ENCODE results near the gene PDX1.
"Not testable (repeated sequence)": the region's sequence is repeated elsewhere in the genome, so short reads cannot be mapped to it uniquely, and the experiment has no call there.

The PDX1 gene

GRCh38 chr13:27956576-27957300, 36.9 kb downstream of the PDX1 start:
- no peak for DNase-seq

GRCh38 chr13:27959976-27960361, 40.2 kb downstream of the PDX1 start:
- no peak for DNase-seq

GRCh38 chr13:27960362-27961226, 40.8 kb downstream of the PDX1 start:
- DNase-seq = no peak

GRCh38 chr13:27961227-27962085, 41.7 kb downstream of the PDX1 start:
- DNase-seq = no peak

- DNase-seq = no peak
These were observed 42.5 kb downstream of the PDX1 start for GRCh38 chr13:27962128-27962841.

DNA sequence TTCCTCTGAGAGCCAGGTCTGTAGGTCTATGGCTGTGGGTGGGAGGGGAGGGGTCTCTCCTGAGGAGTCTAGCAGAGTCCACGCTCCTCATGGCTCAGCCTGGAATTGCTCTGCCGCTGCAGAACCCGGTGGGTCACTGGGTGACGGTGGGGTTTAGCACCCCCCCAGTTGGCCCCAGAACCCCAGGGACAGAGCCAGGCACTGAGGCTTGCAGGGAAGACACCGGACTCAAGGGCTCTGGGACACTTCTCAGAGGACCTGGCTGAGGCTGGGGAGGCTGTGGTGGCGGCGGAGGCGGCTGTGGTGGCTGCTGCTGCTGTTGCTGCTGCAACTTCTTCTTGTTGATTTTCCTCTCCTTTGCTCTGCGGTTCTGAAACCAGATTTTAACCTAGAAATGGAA, 43.2 kb downstream of the PDX1 start:
- no peak for DNase-seq

DNA sequence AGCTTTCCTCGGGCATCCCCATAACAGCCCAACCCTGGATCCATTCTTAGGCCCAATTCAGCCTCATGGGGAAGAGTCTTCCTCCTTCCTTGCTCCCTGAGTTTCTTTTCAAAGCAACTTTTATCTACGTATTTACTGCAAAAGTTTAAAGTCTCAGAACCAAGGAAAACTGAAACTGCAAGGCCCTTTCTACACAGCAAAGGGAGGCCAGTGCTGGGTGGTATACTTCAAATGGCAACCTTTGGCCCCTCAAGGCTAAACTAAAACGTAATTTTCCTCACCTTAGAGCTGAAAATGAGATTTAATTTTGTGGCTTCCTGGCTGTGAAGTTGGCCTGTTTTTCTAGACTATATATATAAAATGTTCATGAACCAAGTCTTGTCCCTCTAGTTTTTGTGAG, 43.7 kb downstream of the PDX1 start:
- no peak for DNase-seq

DNA sequence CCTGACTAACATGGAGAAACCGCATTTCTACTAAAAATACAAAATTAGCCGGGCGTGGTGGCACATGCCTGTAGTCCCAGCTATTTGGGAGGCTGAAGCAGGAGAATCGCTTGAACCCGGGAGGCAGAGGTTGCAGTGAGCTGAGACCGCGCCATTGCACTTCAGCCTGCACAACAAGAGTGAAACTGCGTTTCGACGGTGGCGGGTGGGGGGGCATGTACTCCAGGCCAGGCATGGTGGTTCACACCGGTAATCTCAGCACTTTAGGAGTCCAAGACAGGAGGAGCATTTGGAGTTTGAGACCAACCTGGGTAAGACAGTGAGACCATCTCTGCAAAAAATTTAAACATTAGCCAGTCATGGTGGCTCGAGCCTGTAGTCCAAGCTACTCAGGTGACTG, 44.4 kb downstream of the PDX1 start:
- DNase-seq = not testable (repeated sequence)

DNA sequence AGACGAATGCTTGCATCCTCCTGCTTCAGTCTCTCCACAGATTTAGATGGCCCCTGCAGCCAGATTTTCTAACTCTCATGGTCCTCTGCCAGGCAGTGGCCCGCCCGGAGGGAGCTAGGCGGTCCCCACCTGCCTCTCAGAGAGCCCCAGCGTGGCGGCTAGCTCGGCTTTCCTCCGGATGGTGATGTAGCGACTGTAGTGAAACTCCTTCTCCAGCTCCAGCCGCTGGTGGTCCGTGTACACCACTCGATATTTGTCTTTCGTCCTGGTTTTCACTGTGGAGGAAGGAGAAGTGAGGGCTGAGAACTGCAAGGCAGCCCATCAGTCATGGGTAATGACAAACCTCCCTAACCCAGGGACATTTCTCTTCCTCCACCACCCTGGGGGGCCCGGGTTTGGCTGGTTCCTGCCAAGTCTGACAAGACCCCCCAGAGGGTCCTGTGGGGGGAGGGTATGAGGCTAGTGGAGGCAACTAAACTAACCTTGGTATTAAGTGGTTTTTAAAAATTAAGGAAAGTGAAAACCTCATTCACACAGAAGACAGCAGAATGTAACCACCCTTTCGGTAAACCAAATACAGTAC, 45.0 kb downstream of the PDX1 start:
- no peak for DNase-seq

DNA sequence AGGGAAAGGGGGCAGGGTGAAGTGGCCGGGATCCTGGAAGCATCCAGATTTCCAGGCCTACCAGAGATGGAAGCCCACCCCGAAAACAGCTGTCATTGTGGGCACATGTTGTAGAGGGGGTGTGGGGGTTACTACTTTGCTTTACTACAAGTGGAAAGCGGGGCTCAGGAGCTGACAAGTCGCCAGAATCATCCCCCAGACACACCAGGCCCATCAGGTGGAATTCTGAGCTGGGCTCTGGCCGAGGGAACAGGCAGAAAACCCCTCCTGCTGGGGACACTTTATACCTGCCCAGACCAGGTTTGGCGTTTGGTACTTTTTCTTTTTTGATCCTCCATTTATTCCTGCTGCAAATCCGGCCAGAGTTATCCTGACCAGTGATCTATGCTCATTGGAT, 45.5 kb downstream of the PDX1 start:
- no peak for DNase-seq

DNA sequence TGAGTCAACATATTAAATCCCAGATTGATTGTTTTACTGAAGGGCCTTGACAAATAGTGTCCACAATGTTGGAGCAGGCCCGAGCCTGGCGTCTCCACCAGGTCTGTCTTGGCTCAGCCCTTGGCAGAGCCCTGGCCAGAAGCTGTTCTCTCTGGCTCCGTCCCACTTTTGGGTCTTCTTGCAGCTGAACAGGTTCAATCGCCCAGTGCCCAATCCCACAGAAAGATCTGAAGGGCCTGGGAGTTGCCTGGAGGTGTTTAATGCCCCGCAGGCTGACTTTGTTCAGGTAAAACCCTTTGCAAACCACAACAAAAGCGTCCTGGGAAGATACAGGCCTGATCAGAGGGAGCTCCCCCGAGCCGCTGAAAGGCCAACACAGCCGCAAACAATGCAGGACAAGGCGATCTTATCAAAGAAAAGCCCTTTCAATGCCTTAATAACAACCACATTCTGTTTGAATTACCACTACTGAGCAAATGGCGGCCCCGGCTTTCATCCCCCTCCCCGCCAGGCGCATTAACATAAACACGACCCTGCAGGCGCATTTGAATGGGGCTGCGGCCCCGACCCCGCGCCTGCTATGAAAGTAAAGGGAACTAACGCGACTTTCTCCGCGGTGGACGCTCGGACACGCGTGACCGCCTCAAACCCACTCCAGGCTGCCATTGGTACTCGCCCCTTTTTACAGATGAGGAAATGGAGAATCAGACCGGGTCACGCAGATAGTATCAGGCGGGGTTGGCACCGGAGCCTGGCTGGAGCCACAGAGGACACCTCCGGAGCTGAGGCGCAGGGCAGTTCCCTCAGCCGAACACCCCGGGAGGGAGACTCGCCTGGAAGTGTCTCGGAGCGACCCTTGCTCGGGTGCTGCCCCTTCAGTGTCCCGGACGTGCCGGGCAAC, 46.2 kb downstream of the PDX1 start:
- no peak for DNase-seq

GRCh38 chr13:27966641-27967202, 46.9 kb downstream of the PDX1 start:
- DNase-seq = no peak

DNA sequence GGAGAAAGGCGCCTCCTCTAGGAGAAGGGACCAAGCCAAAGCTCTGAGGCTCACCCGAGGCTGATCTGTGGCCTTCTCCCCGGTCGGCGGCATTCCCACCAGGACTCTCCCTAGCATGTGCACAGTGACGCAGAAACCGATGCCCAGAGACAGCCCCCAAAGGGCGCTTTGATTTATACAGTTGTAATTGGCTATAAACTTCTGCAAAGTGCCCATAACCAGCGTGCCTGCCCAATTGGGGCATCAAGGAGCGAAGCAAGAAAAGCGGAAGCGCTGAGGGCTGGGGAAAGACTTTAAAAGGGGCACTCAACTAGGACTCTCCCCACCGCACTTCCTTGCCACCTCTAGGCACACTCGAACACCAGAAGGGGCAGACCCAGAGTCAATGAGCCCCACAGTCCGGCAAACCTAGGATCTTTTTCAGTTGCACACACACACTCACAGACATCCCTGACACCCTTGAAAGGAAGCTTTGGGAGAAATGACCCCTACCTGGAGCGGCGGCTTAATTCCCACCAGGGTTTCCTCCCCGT, 47.5 kb downstream of the PDX1 start:
- DNase-seq = no peak

DNA sequence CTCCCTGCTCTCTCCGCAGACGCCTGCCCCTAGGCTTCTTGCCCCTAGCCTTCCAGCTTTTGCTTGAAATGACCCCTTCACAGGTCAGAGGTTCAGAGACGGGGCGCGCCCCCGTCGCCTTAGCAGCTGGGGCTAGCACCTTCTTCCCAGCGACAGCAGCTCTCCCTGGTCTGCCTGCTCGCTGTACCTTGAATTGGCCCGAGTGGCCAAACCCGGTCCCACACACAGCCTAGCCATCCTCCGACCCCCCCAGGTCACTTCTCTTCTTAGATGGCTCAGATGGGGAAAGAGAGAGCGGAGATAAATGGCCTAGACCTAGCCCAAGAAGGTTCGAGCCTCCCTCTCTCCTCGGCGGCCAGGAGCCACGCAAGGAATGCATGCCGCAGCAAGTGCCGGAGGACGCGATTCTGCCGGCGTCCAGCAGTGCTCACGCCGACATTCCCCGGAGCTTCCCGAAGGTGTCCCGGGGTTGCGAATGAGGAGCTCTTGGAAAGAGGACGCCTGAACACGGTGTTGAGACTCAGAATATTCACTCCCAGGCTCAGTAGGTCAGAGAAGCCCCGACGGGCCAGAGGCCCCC, 48.0 kb downstream of the PDX1 start:
- DNase-seq = no peak

DNA sequence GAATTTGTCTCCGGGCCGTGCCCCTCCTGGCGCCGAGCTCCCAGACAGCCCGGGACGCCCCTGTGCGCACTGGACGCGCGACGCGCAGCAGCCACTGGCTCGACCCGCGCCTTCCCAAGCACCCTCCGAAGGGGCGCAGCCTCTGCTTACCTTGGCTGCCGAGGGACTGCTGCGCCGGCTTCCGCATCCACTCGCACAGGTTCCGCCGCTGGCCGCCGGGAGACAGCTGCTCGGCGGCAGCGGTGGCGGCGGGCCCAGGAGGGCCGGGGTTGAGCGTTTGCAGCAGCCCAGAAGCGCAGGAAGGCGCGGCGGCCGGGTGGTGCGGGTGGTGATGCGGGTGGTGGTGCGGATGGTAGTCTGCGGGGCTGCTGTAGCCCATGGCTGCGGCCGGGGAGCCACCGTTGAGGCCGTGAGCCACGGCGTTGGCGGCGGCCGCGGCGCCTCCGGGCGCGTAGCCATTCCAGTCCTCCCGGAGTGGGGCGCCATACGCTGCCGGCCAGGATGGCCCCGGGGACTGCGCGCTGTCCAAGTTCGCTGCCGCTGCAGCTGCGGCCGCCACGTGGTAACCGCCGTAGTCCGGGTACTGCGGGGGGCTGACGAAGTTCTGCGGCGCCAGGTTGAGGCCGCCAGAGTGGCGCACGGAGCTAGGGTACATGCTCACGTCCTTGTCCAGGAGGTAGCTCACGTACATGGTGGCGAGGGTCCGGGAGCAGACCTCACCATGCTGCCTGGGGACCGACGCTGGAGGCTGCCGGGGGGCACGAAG, 48.7 kb downstream of the PDX1 start:
- DNase-seq = no peak

GRCh38 chr13:27969082-27969865, 49.5 kb downstream of the PDX1 start, which contains the start of gene CDX2:
TSS of gene CDX2 (minus strand) at chr13:27969315. CDS start at chr13:27969006, 309 bp downstream.
- no peak for DNase-seq

DNA sequence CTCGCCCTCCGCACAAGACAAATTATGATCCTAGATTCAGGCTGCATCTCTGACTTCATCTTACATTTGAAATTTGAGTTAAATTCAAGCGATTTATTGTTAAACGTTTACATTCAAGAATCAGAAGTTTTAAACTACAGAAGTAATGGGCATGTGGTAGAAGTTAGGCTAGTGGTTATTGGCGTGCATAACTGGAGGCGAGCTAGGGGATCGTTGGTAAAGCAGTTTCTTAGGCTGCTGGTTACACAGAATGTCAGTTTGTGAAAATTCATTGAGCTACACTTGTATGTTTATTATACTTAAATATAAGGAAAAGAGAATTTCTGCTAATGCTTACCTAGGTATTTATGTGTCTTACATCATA, 50.0 kb downstream of the PDX1 start:
- DNase-seq = no peak

Data from activated CD4-positive, alpha-beta T cell treated with anti-CD3 and anti-CD28 coated beads for 1 hour (primary cell).